PC-9 (cell line): ENCODE results near the gene PIAS1. TPM values are rescaled to one million over a fixed set of nuclear protein-coding genes. Genes with fewer than 3 reads are reported as not detected.

Source experiments
- BruUV-seq: library from RNA; stranded (reverse); fragments of 400-500 nt; replicated peaks from 2 replicates; lab custom pipeline; 2021; lab: Mats Ljungman, UMichigan
- CTCF ChIA-PET: fragments of 300-600 bp; sonication (Branson Sonifier 250); formaldehyde crosslinking; loops from one replicate; lab custom pipeline; 2022; ENCODE audit warnings: antibody characterized with exemption; lab: Charles Lee
- POLR2A ChIA-PET: fragments of 300-600 bp; sonication (Branson Sonifier 250); formaldehyde crosslinking; loops from one replicate; lab custom pipeline; 2022; ENCODE audit warnings: antibody characterized with exemption; ENCODE audit not compliant: unreplicated experiment; lab: Charles Lee
- DNase-seq, 2 experiments: peaks; one replicate each; pipeline versions ENCODE4 v3.0.0 to v3.0.0-alpha.2; 2015 to 2022; ENCODE audit warnings: mixed read lengths in 1 of 2
- H2AFZ ChIP-seq: fragments of 200-600 bp; sonication (generic); 2 replicates; pipeline ENCODE4 v1.8.1; 2017; ENCODE audit warnings: antibody characterized with exemption
- H3F3A ChIP-seq: fragments of 200-600 bp; sonication (generic); 2 replicates; pipeline ENCODE4 v1.8.1; 2017; ENCODE audit warnings: antibody characterized with exemption, mild to moderate bottlenecking, low read depth; ENCODE audit not compliant: insufficient read depth
- H3K27ac ChIP-seq: fragments of 200-600 bp; sonication (generic); 2 replicates; pipeline ENCODE4 v1.6.1; 2016; ENCODE audit warnings: mixed run types
- H3K27me3 ChIP-seq: fragments of 200-600 bp; sonication (generic); 2 replicates; pipeline ENCODE4 v1.6.1; 2016; ENCODE audit warnings: low read depth, mixed run types; ENCODE audit not compliant: insufficient read depth
- H3K36me3 ChIP-seq: fragments of 200-600 bp; sonication (generic); 2 replicates; pipeline ENCODE4 v1.6.1; 2016; ENCODE audit warnings: low read depth, mixed run types
- H3K4me1 ChIP-seq: fragments of 200-600 bp; sonication (generic); replicated peaks from 2 replicates; pipeline ENCODE4 v1.6.1; 2016; ENCODE audit warnings: mixed run types; ENCODE audit not compliant: insufficient read depth
- H3K4me2 ChIP-seq: fragments of 200-600 bp; sonication (generic); 2 replicates; pipeline ENCODE4 v1.6.1; 2017; ENCODE audit warnings: mixed run types
- H3K4me3 ChIP-seq: fragments of 200-600 bp; sonication (generic); 2 replicates; pipeline ENCODE4 v1.6.1; 2016; ENCODE audit warnings: mixed run types
- H3K79me2 ChIP-seq: fragments of 200-600 bp; sonication (generic); 2 replicates; pipeline ENCODE4 v1.6.1; 2017; ENCODE audit warnings: low read depth, mixed run types
- H3K9me2 ChIP-seq: fragments of 200-600 bp; sonication (generic); 2 replicates; pipeline ENCODE4 v1.8.1; 2017; ENCODE audit warnings: mild to moderate bottlenecking; ENCODE audit not compliant: insufficient read depth
- H3K9me3 ChIP-seq: fragments of 200-600 bp; sonication (generic); 2 replicates; pipeline ENCODE4 v1.8.1; 2016; ENCODE audit warnings: low read depth; ENCODE audit not compliant: insufficient read depth
- H4K20me1 ChIP-seq: fragments of 200-600 bp; sonication (generic); 2 replicates; pipeline ENCODE4 v1.8.1; 2017; ENCODE audit not compliant: insufficient read depth
- CTCF ChIP-seq: fragments of 200-600 bp; sonication (generic); conservative IDR thresholded peaks from 2 replicates; pipeline ENCODE4 v1.6.1; 2017; ENCODE audit warnings: mixed run types, antibody characterized with exemption, mild to moderate bottlenecking, moderate library complexity
- EZH2 ChIP-seq: fragments of 200-600 bp; sonication (generic); IDR thresholded peaks from 2 replicates; pipeline ENCODE4 v1.8.0; 2017; ENCODE audit warnings: antibody characterized with exemption, low read depth
- intact Hi-C: fragments of 100-400 bp; cut with micrococcal nuclease; formaldehyde crosslinking; loops from one replicate; pipeline ENCODE4 v1.10.0; 2022; ENCODE audit not compliant: unreplicated experiment
- total RNA-seq: library from RNA; stranded (reverse); gene quantifications from 2 replicates; pipeline ENCODE4 v1.2.3, GENCODE V29; 2021

PIAS1 gene
- total RNA-seq, 1 experiment from 2014 or later = 42.5 TPM

GRCh38 chr15:68080334-68080733 lies 26.2 kb downstream of the PIAS1 start:
- Histone ChIP-seq H3K4me2 (no peak overlapping the region), H3F3A (no peaks in the 10 kb centered on the region), H3K9me2 (no peaks in the 10 kb centered on the region), H3K79me2 (peaks cover 85% of the 10 kb centered on the region), H2AFZ (no peak overlapping the region), H3K27ac (no peak overlapping the region), H4K20me1 (peaks cover 12% of the 10 kb centered on the region; the same call in 1 of the 2 replicates), H3K27me3 (no peaks in the 10 kb centered on the region), H3K4me3 (no peak overlapping the region), H3K4me1 (no peaks in the 10 kb centered on the region), H3K36me3 (no peaks in the 10 kb centered on the region), H3K9me3 (no peaks in the 10 kb centered on the region)
- BruUV-seq = no TSS peak
- POLR2A ChIA-PET = interaction anchor here (0.6 kb wide), 1 partner anchor 282 kb away, joined by 9 read pairs; no protein-coding TSS in a partner anchor
- intact Hi-C loops = no loop called here
- no peak for DNase-seq
- TF ChIP-seq CTCF (no peak), EZH2 (no peak)
- CTCF ChIA-PET = no interaction called here

DNA sequence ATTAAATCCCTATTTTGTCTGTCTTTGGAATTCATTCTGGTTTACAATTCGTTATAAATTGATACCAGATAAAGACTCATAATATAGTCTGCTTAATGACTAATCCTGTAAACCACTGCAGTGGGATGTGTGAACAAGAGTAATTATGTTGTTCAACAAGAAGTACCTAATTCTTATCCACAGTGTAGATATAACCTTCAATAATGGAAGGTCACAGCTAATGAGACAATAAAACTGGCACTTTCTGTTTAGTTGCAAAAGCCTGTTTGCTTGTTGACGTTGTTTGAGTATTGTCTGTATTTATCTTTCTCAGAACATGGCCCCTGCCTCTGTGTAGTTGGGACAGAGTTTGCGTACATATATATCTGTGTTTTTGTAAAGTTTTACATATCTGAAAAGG lies 26.7 kb downstream of the PIAS1 start:
- H3K79me2 ChIP-seq = peaks cover 81% of the 10 kb centered on the region
- TF ChIP-seq EZH2 (no peak), CTCF (no peak)
- H3K4me1 ChIP-seq = no peaks in the 10 kb centered on the region
- no peak overlapping the region for H2AFZ ChIP-seq
- H3K9me3 ChIP-seq = no peaks in the 10 kb centered on the region
- no peak overlapping the region for H3K4me3 ChIP-seq
- H3F3A ChIP-seq = no peaks in the 10 kb centered on the region
- ChIA-PET POLR2A (no interaction called here), CTCF (no interaction called here)
- H3K4me2 ChIP-seq = no peak overlapping the region
- H3K27ac ChIP-seq = no peak overlapping the region
- no peak for DNase-seq
- intact Hi-C loops = no loop called here
- peaks cover 12% of the 10 kb centered on the region for H4K20me1 ChIP-seq
- no TSS peak for BruUV-seq
- H3K36me3 ChIP-seq = no peaks in the 10 kb centered on the region
- H3K9me2 ChIP-seq = no peaks in the 10 kb centered on the region
- H3K27me3 ChIP-seq = no peaks in the 10 kb centered on the region

- BruUV-seq = no TSS peak
- Histone ChIP-seq H3K4me3 (no peak overlapping the region), H3K9me2 (no peaks in the 10 kb centered on the region), H3K9me3 (no peaks in the 10 kb centered on the region), H3K27me3 (no peaks in the 10 kb centered on the region), H3F3A (no peaks in the 10 kb centered on the region), H3K4me1 (no peaks in the 10 kb centered on the region), H3K27ac (no peak overlapping the region), H3K4me2 (no peak overlapping the region), H2AFZ (no peak overlapping the region), H3K79me2 (peaks cover 69% of the 10 kb centered on the region), H4K20me1 (peaks cover 12% of the 10 kb centered on the region), H3K36me3 (no peaks in the 10 kb centered on the region)
- ChIA-PET POLR2A (no interaction called here), CTCF (no interaction called here)
- DNase-seq = no peak
- TF ChIP-seq EZH2 (no peak), CTCF (no peak)
- intact Hi-C loops = no loop called here
Measured at GRCh38 chr15:68081869-68082505, 27.9 kb downstream of the PIAS1 start.
